Measurements from ENCODE around the gene ETV6.

Gene ETV6

GRCh38 chr12:11839091-11839641 lies 189.7 kb downstream of the ETV6 start:
- in situ Hi-C loops (cut with MboI; ENCODE audit: low sequenced_read_pairs) = no loop called here

GRCh38 chr12:11840366-11840765 lies 190.9 kb downstream of the ETV6 start:
- in situ Hi-C loops (cut with MboI; ENCODE audit: low sequenced_read_pairs) = no loop called here

GRCh38 chr12:11846488-11846887 lies 197.0 kb downstream of the ETV6 start:
- in situ Hi-C loops (cut with MboI; ENCODE audit: low sequenced_read_pairs) = no loop called here

- in situ Hi-C loops (cut with MboI; ENCODE audit: low sequenced_read_pairs) = no loop called here
Observed at GRCh38 chr12:11847539-11847938, 198.1 kb downstream of the ETV6 start.

- in situ Hi-C loops (cut with MboI; ENCODE audit: low sequenced_read_pairs) = loop anchor here (10.0 kb wide), 1 partner anchor 175 kb away; no protein-coding TSS in a partner anchor
Observed at GRCh38 chr12:11849757-11850504, 200.5 kb downstream of the ETV6 start.

- in situ Hi-C loops (cut with MboI; ENCODE audit: low sequenced_read_pairs) = loop anchor here (10.0 kb wide), 1 partner anchor 172 kb away; no protein-coding TSS in a partner anchor
Observed at GRCh38 chr12:11853126-11853525, 203.7 kb downstream of the ETV6 start.

- in situ Hi-C loops (cut with MboI; ENCODE audit: low sequenced_read_pairs) = loop anchor here (10.0 kb wide), 1 partner anchor 171 kb away; no protein-coding TSS in a partner anchor
Observed at GRCh38 chr12:11854011-11854499, 204.6 kb downstream of the ETV6 start.

- in situ Hi-C loops (cut with MboI; ENCODE audit: low sequenced_read_pairs) = loop anchor here (10.0 kb wide), 1 partner anchor 169 kb away; no protein-coding TSS in a partner anchor
Observed at GRCh38 chr12:11855983-11856374, 206.5 kb downstream of the ETV6 start.

GRCh38 chr12:11856971-11857370 lies 207.5 kb downstream of the ETV6 start:
- in situ Hi-C loops (cut with MboI; ENCODE audit: low sequenced_read_pairs) = loop anchor here (10.0 kb wide), 1 partner anchor 168 kb away; no protein-coding TSS in a partner anchor

- in situ Hi-C loops (cut with MboI; ENCODE audit: low sequenced_read_pairs) = loop anchor here (10.0 kb wide), 1 partner anchor 165 kb away; no protein-coding TSS in a partner anchor
Observed at GRCh38 chr12:11859705-11860425, 210.4 kb downstream of the ETV6 start.

GRCh38 chr12:11861155-11861863 lies 211.8 kb downstream of the ETV6 start:
- in situ Hi-C loops (cut with MboI; ENCODE audit: low sequenced_read_pairs) = no loop called here

GRCh38 chr12:11861864-11862600 lies 212.6 kb downstream of the ETV6 start:
- in situ Hi-C loops (cut with MboI; ENCODE audit: low sequenced_read_pairs) = no loop called here

GRCh38 chr12:11862798-11863197 lies 213.3 kb downstream of the ETV6 start:
- in situ Hi-C loops (cut with MboI; ENCODE audit: low sequenced_read_pairs) = no loop called here

- in situ Hi-C loops (cut with MboI; ENCODE audit: low sequenced_read_pairs) = no loop called here
Observed at GRCh38 chr12:11863478-11863906, 214.0 kb downstream of the ETV6 start.

- in situ Hi-C loops (cut with MboI; ENCODE audit: low sequenced_read_pairs) = no loop called here
Observed at GRCh38 chr12:11863988-11864387, 214.5 kb downstream of the ETV6 start.

GRCh38 chr12:11865824-11866223 lies 216.3 kb downstream of the ETV6 start:
- in situ Hi-C loops (cut with MboI; ENCODE audit: low sequenced_read_pairs) = no loop called here

- in situ Hi-C loops (cut with MboI; ENCODE audit: low sequenced_read_pairs) = no loop called here
Observed at GRCh38 chr12:11868027-11868426, 218.6 kb downstream of the ETV6 start.

- in situ Hi-C loops (cut with MboI; ENCODE audit: low sequenced_read_pairs) = no loop called here
Observed at GRCh38 chr12:11869406-11869805, 219.9 kb downstream of the ETV6 start.

GRCh38 chr12:11870041-11870451 lies 220.6 kb downstream of the ETV6 start:
- in situ Hi-C loops (cut with MboI; ENCODE audit: low sequenced_read_pairs) = no loop called here

GRCh38 chr12:11872055-11872454 lies 222.6 kb downstream of the ETV6 start:
- in situ Hi-C loops (cut with MboI; ENCODE audit: low sequenced_read_pairs) = no loop called here
